GDM1 (cell line): ENCODE results near the gene ASIC3.
"Not testable (repeated sequence)": the region's sequence is repeated elsewhere in the genome, so short reads cannot be mapped to it uniquely, and the experiment has no call there.

Experiments used
- DNase-seq: peaks from one replicate; lab custom pipeline; 2025; lab: John Stamatoyannopoulos, UW

ASIC3 gene

GRCh38 chr7:151047976-151048815 lies at the start of gene ASIC3:
Gene ASIC3, plus strand, starts transcription at chr7:151048531. Its CDS starts 355 bp downstream, at chr7:151048886.
- no peak for DNase-seq

- no peak for DNase-seq
These were observed 49.3 kb upstream of the ASIC3 start for GRCh38 chr7:150999001-150999400.

- DNase-seq, result no peak
These were observed 48.7 kb upstream of the ASIC3 start for GRCh38 chr7:150999497-151000230.

DNA sequence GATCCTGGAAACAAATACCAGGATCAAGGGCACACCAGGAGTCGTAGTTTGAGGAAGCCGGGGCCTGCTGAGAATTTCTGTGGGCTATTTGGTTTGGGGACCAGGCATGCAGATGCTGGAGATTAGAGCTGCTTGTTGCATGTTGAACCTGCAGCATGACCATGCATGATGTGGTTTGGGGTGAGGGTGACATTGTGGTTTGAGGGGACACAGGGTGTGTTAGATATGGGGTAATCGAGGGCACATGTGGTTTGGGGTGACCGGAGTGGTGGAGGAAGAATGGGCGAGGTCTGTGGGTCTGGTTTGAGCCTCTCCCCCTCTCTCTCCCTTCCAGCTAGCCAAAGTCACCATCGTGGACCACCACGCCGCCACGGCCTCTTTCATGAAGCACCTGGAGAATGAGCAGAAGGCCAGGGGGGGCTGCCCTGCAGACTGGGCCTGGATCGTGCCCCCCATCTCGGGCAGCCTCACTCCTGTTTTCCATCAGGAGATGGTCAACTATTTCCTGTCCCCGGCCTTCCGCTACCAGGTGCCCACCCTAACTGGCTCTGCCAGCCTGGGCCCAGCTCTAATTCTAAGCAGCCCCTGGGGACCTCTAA lies 47.3 kb upstream of the ASIC3 start:
- DNase-seq, result no peak

- DNase-seq, result no peak
These were observed 46.8 kb upstream of the ASIC3 start for GRCh38 chr7:151001546-151001945.

GRCh38 chr7:151003572-151003971 lies 44.8 kb upstream of the ASIC3 start:
- no peak for DNase-seq

GRCh38 chr7:151005566-151005965 lies 42.8 kb upstream of the ASIC3 start:
- no peak for DNase-seq

DNA sequence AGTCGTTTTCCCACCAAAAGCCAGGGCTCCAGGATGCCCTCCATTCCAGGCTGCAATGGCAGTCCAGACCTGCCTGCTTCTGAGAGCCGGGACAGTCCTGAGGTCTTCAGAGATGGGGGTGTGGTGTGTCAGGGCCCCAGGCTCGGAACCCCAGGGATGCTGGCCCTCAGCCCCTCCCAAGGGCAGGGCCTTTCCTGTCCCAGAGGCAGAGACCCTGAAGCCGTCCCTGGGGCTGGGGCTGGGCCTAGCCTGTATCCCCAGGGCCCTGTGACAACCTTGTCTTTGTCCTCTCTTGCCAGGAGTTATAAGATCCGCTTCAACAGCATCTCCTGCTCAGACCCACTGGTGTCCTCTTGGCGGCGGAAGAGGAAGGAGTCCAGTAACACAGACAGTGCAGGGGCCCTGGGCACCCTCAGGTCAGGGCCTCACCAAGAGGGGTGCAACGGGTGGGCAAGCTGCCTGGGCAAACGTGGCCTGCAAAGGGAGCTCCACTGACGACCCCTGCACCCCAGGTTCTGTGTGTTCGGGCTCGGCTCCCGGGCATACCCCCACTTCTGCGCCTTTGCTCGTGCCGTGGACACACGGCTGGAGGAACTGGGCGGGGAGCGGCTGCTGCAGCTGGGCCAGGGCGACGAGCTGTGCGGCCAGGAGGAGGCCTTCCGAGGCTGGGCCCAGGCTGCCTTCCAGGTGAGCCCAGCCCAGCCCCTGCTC lies 41.6 kb upstream of the ASIC3 start:
- no peak for DNase-seq

- DNase-seq, result no peak
These were observed 40.8 kb upstream of the ASIC3 start for GRCh38 chr7:151007469-151007898.

GRCh38 chr7:151008143-151008510 lies 40.2 kb upstream of the ASIC3 start:
- DNase-seq, result no peak

DNA sequence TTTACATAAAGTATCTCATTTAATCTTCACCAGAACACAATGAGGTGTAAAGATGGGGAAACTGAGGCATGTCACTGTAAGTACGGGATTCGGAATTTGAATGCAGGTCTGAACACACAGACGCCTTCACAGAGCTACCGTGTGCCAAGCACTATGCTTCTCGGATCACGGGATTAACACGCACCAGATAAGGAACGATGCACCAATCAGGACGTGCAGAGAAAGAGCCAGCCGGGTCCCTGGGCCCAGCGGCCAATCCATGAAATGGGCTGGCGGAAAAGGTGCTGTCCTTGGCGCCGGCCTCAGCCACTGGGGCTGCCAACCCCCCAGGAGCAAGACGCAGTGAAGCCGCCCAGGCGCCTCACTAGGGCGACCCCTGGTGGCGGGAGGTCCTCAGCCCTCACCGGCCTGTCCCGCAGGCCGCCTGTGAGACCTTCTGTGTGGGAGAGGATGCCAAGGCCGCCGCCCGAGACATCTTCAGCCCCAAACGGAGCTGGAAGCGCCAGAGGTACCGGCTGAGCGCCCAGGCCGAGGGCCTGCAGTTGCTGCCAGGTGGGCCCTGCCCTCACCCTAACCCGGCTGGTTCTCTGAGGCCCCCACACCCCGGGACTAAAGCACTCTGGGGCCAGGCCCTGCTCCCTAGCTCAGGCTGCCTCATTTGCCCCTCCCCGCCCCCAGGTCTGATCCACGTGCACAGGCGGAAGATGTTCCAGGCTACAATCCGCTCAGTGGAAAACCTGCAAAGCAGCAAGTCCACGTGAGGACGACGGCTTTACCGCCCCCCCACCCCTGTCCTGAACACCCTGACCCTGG lies 39.6 kb upstream of the ASIC3 start:
- no peak for DNase-seq

DNA sequence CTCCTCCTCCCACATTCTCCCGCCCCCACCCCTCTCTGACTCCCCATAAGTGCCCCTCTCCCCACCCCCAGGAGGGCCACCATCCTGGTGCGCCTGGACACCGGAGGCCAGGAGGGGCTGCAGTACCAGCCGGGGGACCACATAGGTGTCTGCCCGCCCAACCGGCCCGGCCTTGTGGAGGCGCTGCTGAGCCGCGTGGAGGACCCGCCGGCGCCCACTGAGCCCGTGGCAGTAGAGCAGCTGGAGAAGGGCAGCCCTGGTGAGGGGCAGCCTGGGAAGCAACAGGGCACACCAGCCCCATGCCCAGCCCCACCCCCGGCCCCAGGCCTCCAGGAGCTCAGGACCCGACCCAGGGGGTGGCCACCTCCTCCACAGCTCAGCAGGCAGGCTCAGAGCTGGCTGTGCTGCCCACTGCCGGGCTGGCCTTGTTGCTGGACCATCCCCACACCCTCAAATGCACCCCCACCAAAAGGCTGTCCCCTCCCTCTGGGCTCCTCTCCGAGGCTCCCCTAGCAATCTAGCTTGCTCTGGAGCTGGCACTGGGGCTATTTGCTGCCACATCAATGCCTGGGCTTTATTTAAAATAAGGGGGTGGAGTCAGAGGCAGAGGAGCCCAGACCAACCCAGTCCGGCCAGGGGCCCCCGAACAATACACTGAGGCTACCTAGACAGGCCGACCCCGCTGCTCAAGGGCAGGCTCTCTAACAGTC lies 38.8 kb upstream of the ASIC3 start:
- no peak for DNase-seq

DNA sequence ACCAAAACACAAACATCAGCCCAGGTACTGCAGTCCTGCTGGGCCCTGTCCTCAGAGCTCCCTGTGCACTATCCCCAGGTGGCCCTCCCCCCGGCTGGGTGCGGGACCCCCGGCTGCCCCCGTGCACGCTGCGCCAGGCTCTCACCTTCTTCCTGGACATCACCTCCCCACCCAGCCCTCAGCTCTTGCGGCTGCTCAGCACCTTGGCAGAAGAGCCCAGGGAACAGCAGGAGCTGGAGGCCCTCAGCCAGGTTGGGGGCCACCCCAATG lies 38.4 kb upstream of the ASIC3 start:
- no peak for DNase-seq

DNA sequence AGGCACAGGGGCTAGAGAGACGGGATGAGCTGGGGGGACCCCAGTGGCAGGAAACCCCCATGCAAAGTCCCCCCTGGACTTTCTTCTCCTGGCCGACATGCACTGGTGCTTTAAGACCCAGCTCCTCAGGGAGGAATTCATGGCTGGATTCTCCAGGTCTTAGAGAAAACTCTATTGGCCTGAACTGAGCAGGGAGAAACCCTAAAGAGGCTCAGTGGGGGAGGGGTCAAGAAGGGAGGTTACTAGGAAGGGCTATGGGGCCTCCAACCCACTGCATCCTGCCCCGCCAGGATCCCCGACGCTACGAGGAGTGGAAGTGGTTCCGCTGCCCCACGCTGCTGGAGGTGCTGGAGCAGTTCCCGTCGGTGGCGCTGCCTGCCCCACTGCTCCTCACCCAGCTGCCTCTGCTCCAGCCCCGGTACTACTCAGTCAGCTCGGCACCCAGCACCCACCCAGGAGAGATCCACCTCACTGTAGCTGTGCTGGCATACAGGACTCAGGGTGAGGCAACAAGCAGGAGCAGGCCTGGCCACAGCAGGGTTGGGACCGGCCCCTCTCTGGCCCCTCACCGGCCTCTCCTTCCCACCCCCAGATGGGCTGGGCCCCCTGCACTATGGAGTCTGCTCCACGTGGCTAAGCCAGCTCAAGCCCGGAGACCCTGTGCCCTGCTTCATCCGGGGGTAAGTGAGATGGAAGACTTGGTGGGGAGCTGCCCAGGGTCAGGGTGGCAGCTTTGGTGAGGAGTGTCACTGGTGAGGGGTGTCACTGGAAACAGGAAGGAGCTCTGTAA lies 37.8 kb upstream of the ASIC3 start:
- DNase-seq, result peak; percentile 25

DNA sequence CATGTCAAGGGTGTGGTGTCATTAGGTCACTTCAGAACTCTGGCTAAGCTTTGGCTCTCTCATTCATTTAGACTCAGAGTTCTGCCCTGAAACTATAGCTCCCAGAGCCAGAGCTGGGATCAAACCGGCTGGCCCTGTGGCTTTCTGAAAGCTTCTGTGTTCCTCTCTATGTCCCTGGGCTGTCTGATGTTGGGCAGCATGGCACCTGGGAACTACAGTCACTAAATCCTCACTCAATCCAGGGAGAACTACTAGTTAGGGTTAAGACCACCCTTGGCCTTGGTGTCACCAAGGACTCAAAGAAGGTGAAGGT lies 37.3 kb upstream of the ASIC3 start:
- no peak for DNase-seq

- DNase-seq, result not testable (repeated sequence)
These were observed 36.7 kb upstream of the ASIC3 start for GRCh38 chr7:151011616-151012015.

GRCh38 chr7:151012031-151012692 lies 36.2 kb upstream of the ASIC3 start:
- DNase-seq, result no peak

DNA sequence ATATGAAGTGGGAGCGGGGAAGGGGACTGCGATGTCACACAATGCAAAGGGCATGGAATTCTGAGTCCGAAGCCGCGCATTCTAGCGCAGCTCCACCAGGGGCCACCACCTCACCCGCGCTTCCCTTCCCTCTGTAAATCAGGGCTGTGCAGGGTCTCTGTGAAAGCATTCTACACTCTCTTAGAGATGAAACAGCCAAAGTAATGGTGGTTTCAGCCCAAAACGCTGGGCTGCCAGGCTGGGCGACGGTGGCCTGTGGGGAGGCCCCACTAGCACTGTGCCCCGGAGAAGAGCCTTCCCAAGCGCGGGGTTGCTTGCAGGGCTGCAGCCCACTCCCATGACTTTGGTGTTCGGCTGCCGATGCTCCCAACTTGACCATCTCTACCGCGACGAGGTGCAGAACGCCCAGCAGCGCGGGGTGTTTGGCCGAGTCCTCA lies 35.4 kb upstream of the ASIC3 start:
- no peak for DNase-seq

- DNase-seq, result no peak
These were observed 35.0 kb upstream of the ASIC3 start for GRCh38 chr7:151013356-151013732.
